ENCODE measurements around the gene PLD6.

DNA sequence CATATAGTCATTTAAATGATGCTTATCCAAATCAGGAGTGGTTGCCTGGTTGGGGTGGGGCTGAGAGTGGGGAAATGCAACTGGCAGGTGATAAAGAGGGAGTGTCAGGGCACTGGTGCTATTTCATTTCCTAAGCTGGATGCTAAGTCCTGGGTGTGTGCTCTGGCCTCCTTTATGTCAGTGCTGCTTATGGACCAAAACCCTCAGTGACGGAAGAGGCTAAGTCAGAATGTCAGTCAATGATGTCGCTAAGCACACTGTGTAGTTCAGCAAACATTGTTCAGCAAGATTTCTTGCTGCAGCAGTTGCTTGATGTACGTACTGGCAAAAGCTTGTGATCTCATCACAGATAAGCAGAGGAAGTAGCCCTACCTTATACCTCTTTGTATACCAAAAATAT, 47.3 kb upstream of the PLD6 start:
- TF ChIP-seq SIN3A (IDR thresholded peaks at IDR 0.05; ENCODE audit: borderline replicate concordance, insufficient read depth, low read length), result no peak
- no peak for TF ChIP-seq POLR2AphosphoS5 (IDR thresholded peaks at IDR 0.05; ENCODE audit: low read depth, low read length)
- TF ChIP-seq, protein P1, sequence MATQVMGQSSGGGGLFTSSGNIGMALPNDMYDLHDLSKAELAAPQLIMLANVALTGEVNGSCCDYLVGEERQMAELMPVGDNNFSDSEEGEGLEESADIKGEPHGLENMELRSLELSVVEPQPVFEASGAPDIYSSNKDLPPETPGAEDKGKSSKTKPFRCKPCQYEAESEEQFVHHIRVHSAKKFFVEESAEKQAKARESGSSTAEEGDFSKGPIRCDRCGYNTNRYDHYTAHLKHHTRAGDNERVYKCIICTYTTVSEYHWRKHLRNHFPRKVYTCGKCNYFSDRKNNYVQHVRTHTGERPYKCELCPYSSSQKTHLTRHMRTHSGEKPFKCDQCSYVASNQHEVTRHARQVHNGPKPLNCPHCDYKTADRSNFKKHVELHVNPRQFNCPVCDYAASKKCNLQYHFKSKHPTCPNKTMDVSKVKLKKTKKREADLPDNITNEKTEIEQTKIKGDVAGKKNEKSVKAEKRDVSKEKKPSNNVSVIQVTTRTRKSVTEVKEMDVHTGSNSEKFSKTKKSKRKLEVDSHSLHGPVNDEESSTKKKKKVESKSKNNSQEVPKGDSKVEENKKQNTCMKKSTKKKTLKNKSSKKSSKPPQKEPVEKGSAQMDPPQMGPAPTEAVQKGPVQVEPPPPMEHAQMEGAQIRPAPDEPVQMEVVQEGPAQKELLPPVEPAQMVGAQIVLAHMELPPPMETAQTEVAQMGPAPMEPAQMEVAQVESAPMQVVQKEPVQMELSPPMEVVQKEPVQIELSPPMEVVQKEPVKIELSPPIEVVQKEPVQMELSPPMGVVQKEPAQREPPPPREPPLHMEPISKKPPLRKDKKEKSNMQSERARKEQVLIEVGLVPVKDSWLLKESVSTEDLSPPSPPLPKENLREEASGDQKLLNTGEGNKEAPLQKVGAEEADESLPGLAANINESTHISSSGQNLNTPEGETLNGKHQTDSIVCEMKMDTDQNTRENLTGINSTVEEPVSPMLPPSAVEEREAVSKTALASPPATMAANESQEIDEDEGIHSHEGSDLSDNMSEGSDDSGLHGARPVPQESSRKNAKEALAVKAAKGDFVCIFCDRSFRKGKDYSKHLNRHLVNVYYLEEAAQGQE (IDR thresholded peaks at IDR 0.05; ENCODE audit: insufficient read depth in 1 of 2, low read depth in 2 of 2, low read length in 2 of 2), result no peak
- TF ChIP-seq TAF1 (IDR thresholded peaks at IDR 0.05; ENCODE audit: borderline replicate concordance, insufficient read depth, low read length), result no peak
- no peak for TF ChIP-seq FOXP2 (optimal IDR thresholded peaks at IDR 0.05; ENCODE audit: borderline replicate concordance, extremely low read depth, extremely low read length, insufficient read depth)
